G401 (cell line): ENCODE data around the gene TAF4B. TPM values are rescaled to one million over a fixed set of nuclear protein-coding genes. Genes with fewer than 3 reads are reported as not detected.
"Not testable (repeated sequence)": the region's sequence is repeated elsewhere in the genome, so short reads cannot be mapped to it uniquely, and the experiment has no call there.

Experiments used
- DNase-seq: peaks from one replicate; pipeline ENCODE4 v3.0.0-alpha.2; 2015; ENCODE audit warnings: low spot score
- in situ Hi-C: cut with HindIII; loops from 2 replicates; pipeline ENCODE4 v1.10.0; 2016; ENCODE audit warnings: low sequenced_read_pairs, mixed read lengths
- total RNA-seq: library from RNA; depleted of rRNA; stranded (reverse); fragments of >200 nt; shearing (Covaris generic); gene quantifications from 2 replicates; pipeline ENCODE4 v1.2.3, GENCODE V29; 2014

Gene TAF4B
- total RNA-seq, 1 experiment from 2014 or later, result 19.6 TPM

DNA sequence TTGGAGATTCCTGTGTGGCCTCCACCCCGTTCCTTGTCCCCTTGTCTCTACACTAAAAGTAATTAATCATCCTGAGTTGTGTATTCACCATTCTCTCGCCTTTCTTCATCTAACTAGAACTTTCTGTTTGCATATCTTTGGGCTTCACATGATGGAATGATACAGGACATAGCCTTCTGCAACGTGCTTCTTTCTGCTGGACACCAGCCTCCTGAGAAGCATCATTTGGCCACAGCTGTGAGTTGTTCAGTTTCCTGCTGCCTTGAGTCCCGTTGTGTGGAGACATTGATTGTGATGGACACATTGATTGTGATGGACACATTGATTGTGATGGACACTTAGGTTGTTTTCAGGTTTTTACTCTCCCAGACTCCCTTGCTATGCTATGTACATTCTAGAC is 182.8 kb downstream of the TAF4B start:
- in situ Hi-C loops, result no loop called here
- no peak for DNase-seq

DNA sequence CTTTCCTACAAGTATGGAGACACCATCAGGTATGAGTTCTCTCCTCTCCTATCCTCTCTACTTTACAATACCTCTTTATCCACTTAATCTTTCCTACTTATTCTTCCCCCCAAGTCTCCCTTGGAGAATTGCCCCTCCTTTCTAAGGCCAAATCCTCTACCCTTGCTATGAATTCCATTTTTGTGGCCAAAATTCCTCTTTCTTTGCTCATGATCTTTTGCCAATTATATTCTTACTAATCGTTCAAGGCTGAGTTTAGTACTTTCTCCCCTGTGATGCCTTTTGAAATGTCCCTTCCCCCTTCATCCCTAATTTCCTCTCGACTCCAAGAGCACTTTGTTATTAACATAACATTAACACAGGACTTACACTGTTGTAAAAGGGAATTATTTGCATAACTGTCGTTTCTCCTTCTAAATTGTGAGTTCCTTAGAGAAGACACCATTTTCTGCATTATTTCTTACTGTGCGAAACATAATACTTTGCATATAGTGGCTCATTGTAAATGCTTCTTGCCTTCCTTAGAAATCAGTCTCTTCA is 188.7 kb downstream of the TAF4B start:
- no peak for DNase-seq
- in situ Hi-C loops, result no loop called here

- in situ Hi-C loops, result no loop called here
- no peak for DNase-seq
These were observed 189.4 kb downstream of the TAF4B start for GRCh38 chr18:26415631-26416030.

DNA sequence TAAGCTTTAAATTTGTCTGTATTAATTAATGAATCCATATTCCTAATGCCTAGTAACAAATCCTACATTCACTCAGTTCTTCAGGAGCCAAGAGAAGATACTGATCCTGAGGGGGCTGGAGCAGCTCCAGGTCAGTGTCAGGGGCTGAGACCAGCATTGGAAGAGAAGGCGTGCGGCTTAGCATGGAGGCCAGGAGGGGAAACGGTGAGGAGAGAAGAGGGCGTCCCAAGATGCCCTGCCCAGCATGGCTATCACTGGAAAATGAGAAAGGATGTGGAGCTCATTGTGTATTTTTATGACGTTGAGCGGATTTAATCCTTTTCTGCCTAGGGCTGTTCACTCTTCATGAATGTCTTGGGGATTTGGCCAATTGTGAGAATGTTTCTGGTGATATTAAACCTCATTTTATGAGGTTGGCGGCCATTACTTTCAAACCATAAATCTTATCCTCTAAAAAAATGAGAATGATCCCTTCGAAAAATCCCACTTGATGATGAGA is 190.5 kb downstream of the TAF4B start:
- in situ Hi-C loops, result no loop called here
- no peak for DNase-seq

GRCh38 chr18:26417190-26417589 is 190.9 kb downstream of the TAF4B start:
- DNase-seq, result no peak
- in situ Hi-C loops, result no loop called here

DNA sequence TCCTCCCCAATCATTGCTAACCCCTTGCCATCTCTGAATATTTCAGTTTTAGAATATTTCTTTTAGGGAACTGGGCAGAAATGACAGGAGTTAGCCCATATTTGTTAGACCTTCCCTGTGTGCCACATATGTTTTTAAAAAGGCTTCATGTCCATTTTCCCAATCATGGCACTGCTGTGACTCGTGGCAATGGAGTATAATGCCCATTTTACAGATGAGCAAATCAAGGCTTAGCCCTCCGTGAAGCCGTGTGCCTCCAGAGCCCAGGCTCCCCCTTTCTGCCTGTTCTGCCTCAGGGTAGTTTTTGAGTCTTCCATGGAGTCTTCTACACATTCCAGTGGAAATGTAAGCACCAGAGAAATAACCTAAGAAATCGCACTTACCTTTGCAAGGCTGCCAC is 192.0 kb downstream of the TAF4B start:
- in situ Hi-C loops, result no loop called here
- no peak for DNase-seq

DNA sequence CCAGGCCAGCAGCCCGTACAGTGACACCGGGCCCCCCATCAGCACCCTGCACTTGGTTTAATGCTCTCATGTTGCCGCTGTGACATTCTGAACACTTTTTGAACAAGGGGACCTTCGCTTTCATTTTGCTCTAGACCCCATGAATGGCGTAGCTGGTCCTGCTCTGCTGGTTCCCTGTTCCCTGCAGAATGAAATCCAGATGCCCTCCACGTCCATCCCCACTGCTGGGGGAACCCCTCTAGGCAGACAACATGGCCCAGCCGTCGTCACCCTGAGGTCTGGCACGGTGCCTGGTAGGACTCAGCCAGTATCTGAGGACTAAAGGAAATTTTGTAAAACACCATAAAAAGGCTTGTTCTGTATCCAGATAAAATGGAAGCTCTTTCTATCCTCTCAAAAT is 193.5 kb downstream of the TAF4B start:
- DNase-seq, result no peak

GRCh38 chr18:26421503-26421902 is 195.3 kb downstream of the TAF4B start:
- DNase-seq, result no peak
- in situ Hi-C loops, result no loop called here

More for the DNA sequence above, 193.5 kb downstream of the TAF4B start:
- in situ Hi-C loops, result no loop called here

- no peak for DNase-seq
- in situ Hi-C loops, result no loop called here
These were observed 195.7 kb downstream of the TAF4B start for GRCh38 chr18:26421931-26422330.

- in situ Hi-C loops, result no loop called here
- no peak for DNase-seq
These were observed 196.4 kb downstream of the TAF4B start for GRCh38 chr18:26422472-26423162.

DNA sequence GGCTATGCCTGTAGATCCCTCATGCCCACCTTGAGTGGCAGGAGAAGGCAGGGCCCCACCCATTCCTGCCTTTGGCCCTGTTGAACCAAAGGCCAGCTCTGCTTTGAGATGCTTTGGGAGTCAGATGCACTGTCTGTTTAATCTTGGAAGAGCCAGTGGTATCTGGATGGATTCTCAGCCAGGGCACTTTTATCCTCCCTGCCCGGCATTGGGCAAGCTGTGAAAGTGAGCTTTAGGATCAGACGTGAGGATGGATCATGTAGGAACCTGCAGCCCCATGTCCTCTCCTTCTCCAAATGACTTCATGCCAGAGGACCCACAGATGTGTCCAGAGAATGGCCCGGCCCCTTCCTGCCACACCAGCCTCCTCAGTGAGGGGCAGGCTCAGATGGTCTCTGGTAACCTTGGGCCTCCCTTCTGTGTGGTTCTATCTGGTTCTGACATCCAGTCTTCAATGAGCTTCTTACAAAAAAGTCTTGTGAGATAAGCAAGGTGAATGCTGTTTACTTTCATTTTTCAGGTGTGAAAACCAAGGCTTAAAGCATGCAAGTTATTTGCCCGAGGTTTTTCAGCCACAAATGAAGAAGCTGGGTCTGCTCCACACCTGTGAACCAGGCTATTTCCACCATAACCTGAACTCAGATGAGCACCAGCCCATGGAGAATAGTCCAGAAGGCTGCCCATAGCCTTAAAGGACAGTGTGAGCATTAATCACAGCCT is 198.3 kb downstream of the TAF4B start:
- no peak for DNase-seq
- in situ Hi-C loops, result no loop called here

DNA sequence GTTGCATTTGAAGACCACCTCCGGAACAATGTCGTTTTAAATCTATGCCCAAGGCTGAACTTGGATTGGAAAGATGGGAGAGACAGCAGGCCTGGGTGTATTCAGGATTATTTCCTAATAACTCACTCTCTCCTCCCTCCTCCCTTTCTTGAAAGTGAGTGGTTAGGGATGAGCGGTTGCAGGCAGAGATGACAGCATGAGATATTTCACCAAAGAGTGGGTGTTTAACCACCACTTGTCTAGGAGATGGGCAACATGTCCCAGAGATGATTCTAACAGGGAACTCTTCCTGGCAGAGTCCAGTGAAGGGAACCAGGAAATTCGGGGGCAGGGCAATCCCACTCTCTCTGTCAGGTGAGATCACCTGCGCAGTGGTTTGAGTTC is 198.9 kb downstream of the TAF4B start:
- no peak for DNase-seq
- in situ Hi-C loops, result no loop called here

GRCh38 chr18:26429535-26430226 is 203.4 kb downstream of the TAF4B start:
- DNase-seq, result no peak
- in situ Hi-C loops, result no loop called here

DNA sequence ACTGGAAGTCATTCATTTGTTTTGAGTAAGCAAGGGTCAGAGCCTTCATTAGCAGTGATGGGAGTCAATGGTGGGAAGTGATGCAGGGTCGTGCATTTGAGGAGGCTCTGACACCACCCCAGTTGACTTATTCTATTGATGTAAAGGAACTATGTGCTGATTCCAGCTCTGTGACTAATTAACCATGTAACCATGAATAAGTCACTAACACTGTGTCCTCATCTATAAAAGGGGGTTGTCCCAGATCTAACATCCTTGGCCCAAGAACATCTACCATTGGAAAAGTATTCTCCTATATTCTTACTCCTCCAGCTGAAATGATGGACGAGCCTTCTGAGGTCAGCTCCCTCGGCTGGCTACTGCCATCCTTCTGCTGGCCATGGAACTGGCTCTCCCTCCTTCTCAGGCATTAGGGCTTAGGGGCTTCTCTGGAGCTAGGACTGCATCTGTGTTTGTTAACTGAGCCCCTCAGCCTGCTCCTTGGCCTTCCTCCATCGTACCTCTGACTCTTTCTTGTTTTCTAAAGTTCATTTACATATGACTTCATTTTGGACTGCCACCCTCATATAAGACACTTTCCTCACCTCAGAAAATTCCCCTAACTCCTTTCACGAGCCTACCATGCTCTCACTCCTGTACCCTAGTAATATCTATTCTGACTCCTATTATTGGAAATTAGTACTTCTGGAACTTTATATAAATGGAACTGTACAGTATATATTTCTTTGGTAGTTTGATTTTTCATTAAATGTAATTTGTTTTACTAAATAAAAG is 206.6 kb downstream of the TAF4B start:
- in situ Hi-C loops, result no loop called here
- no peak for DNase-seq

GRCh38 chr18:26434887-26435286 is 208.6 kb downstream of the TAF4B start:
- DNase-seq, result no peak
- in situ Hi-C loops, result no loop called here

DNA sequence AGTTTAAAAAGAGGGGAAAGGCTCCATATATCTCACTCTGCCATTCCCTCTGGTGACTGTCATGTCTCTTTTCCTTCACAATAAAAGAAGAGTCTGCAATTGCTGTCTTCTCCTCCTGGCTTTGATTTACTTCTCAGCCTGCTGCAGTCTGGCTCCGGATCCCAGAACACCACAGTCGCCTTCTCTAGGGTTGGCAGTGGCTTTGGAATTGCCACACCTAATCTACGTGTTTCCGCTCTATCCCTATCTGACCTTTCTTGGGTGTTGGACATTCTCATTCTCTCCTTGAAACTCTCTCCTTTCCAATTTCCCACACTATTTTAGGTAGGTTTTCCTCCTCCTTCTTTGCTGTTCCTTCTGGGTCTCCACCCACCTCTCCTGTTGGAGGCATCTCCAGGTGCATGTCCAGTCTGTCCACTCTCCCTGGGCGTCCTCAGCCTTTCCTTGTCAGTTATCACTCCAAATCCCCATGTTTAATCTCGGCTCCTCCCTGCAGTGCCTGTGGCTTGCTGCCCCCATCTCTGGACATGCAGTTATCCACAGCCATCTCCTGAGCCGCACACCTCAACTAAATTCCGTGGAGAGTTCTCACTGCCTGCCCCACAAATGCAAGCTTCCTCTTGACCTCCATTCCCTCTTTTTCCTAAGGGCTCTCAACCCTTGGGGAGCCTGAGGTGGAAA is 209.3 kb downstream of the TAF4B start:
- DNase-seq, result no peak
- in situ Hi-C loops, result no loop called here

DNA sequence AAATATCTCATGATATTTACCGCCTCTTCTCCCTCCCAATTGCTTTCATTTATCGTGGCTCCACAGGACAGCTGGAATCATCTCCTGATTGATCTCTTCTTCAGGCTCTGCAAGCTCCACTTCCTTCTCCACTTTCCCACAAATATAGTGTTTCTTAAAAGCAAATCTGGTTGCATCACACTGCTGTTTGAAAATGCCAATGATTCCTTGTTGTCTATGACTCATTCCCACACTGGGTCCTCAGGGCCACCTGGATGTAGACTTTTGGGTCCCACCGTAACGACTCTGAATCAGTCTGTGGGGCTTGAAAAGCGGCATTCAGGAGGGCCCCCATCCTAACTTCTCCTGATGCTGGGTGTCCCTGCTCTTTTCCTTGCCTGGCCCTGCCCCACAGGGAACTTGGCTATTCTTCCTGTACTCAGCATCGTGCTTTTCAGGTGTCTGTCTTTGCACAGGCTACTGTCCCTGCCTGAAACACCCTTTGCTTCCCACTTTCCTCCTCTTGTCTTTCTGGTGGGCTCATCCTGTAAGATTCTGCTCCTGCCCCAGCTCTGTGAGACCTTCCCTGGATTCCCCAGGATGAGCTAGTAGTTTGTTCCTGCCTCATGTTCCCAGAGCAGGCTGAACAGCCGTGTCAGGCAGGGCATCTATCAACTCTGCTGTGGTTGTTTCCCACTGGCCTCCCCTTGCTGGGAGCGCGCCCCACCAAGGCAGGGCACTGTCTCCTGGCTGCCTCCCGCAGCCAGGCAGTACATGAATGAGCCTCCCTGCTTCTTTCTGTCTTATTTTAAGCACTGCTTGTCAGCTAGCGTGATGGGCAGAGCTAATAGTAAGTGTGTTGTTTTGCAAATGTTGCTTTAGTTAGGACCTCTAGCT is 210.2 kb downstream of the TAF4B start:
- no peak for DNase-seq
- in situ Hi-C loops, result no loop called here

DNA sequence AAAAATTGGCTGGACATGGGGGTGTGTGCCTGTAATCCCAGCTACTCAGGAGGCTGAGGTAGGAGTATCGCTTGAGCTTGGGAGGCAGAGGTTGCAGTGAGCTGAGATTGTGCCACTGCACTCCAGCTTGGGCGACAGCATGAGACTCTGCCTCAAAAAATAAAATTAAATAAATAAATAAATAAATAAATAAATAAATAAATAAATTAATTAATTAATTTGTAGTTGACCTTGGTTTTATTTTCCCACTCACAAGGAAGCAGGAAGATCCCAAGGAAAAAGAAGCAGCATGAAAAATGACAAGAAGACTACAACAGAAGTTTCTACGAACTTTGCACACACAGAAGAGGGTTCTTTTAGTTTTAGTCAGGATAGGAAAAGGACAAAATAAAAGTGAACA is 211.4 kb downstream of the TAF4B start:
- in situ Hi-C loops, result not testable (repeated sequence)

More for the DNA sequence above, 211.4 kb downstream of the TAF4B start:
- DNase-seq, result not testable (repeated sequence)
